OCI-LY1 (cell line): ENCODE data around the gene ZNF296.
"Not testable (repeated sequence)": the region's sequence is repeated elsewhere in the genome, so short reads cannot be mapped to it uniquely, and the experiment has no call there.

Experiments
- CTCF ChIP-seq: fragments of 200-600 bp; sonication (generic), shearing (Covaris generic); IDR thresholded peaks from 2 replicates; pipeline ENCODE4 v1.5.1; 2017; ENCODE audit warnings: mild to moderate bottlenecking, antibody characterized with exemption, low read length, moderate library complexity, mixed read lengths
- EZH2 ChIP-seq: fragments of 200-600 bp; sonication (generic), shearing (Covaris generic); IDR thresholded peaks from 2 replicates; pipeline ENCODE4 v1.8.0; 2017; ENCODE audit warnings: borderline replicate concordance, mixed run types, mild to moderate bottlenecking, antibody characterized with exemption, low read length, moderate library complexity, mixed read lengths

- TF ChIP-seq EZH2, CTCF: not testable (repeated sequence)
Measured at GRCh38 chr19:45106363-45106762, 30.1 kb upstream of the ZNF296 start.
